BE2C (cell line): ENCODE measurements around the gene OR56B1. TPM values are rescaled to one million over a fixed set of nuclear protein-coding genes. Genes with fewer than 3 reads are reported as not detected.
"Not testable (repeated sequence)": the region's sequence is repeated elsewhere in the genome, so short reads cannot be mapped to it uniquely, and the experiment has no call there.

Experiments used
- DNase-seq: peaks from one replicate; pipeline ENCODE4 v3.0.0-alpha.2; 2020
- H3K27me3 ChIP-seq: fragments of 250-450 bp; sonication (Bioruptor Pico); 2 replicates; pipeline ENCODE4 v1.5.1; 2020; ENCODE audit warnings: mild to moderate bottlenecking
- H3K36me3 ChIP-seq: fragments of 250-450 bp; sonication (Bioruptor Pico); 2 replicates; pipeline ENCODE4 v1.5.1; 2020; ENCODE audit warnings: mild to moderate bottlenecking
- H3K4me1 ChIP-seq: fragments of 250-450 bp; sonication (Bioruptor Pico); 2 replicates; pipeline ENCODE4 v1.5.1; 2020
- H3K4me3 ChIP-seq: 2 replicates; pipeline ENCODE4 v1.5.1; 2011; ENCODE audit warnings: low read depth, low read length
- H3K9me3 ChIP-seq: fragments of 250-450 bp; sonication (Bioruptor Pico); 2 replicates; pipeline ENCODE4 v1.5.1; 2020
- polyA plus RNA-seq: library from polyadenylated mRNA; unstranded; fragments of >200 nt; gene quantifications from one replicate; pipeline ENCODE4 v1.2.1, GENCODE V29; 2012; ENCODE audit warnings: low read depth, missing spikeins; ENCODE audit not compliant: insufficient read length, insufficient read depth
- TF ChIP-seq, protein P1 (sequence below): IDR thresholded peaks from 2 replicates; pipeline ENCODE4 v1.5.1; 2012; ENCODE audit warnings: mild to moderate bottlenecking, low read depth, low read length

The OR56B1 gene, protein sequence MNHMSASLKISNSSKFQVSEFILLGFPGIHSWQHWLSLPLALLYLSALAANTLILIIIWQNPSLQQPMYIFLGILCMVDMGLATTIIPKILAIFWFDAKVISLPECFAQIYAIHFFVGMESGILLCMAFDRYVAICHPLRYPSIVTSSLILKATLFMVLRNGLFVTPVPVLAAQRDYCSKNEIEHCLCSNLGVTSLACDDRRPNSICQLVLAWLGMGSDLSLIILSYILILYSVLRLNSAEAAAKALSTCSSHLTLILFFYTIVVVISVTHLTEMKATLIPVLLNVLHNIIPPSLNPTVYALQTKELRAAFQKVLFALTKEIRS
- not detected for polyA plus RNA-seq

DNA sequence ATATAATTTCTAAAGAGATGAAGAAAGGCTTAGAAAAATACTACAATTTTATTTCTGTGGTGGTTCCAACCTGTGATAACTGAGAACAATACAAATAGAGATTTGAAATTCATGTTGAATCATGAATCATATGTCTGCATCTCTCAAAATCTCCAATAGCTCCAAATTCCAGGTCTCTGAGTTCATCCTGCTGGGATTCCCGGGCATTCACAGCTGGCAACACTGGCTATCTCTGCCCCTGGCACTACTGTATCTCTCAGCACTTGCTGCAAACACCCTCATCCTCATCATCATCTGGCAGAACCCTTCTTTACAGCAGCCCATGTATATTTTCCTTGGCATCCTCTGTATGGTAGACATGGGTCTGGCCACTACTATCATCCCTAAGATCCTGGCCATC, at the start of gene OR56B1:
TSS of gene OR56B1 (plus strand) at position 53 of the 400 bp plus-strand sequence. CDS start at position 122, 69 bp downstream.
- Histone ChIP-seq H3K4me1 (no peaks in the 10 kb centered on the region), H3K4me3 (no peak within 1 kb of the TSS), H3K36me3 (no peaks in the 10 kb centered on the region), H3K27me3 (no peaks in the 10 kb centered on the region), H3K9me3 (no peaks in the 10 kb centered on the region)
- TF ChIP-seq, protein P1, sequence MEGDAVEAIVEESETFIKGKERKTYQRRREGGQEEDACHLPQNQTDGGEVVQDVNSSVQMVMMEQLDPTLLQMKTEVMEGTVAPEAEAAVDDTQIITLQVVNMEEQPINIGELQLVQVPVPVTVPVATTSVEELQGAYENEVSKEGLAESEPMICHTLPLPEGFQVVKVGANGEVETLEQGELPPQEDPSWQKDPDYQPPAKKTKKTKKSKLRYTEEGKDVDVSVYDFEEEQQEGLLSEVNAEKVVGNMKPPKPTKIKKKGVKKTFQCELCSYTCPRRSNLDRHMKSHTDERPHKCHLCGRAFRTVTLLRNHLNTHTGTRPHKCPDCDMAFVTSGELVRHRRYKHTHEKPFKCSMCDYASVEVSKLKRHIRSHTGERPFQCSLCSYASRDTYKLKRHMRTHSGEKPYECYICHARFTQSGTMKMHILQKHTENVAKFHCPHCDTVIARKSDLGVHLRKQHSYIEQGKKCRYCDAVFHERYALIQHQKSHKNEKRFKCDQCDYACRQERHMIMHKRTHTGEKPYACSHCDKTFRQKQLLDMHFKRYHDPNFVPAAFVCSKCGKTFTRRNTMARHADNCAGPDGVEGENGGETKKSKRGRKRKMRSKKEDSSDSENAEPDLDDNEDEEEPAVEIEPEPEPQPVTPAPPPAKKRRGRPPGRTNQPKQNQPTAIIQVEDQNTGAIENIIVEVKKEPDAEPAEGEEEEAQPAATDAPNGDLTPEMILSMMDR = no peak
- DNase-seq = no peak

DNA sequence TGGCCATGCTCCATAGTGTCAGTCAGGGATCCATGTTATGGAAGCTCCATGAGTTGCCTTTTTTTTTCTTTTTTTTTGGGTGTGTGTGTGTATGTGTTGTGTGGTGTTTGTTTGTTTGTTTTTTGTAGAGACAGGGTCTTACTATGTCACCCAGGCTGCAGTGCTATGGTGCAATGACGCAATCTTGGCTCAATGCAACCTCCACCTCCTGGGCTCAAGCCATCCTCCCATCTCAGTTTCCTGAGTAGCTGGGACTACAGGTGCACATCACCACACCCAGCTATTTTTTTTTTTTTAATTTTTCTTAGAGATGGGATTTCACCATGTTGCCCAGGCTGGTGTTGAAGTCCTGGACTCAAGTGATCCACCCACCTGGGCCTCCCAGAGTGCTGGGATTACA, 47.8 kb upstream of the OR56B1 start:
- DNase-seq = no peak
- no peak overlapping the region for H3K4me3 ChIP-seq
- TF ChIP-seq, protein P1 = no peak
- H3K9me3 ChIP-seq = no peaks in the 10 kb centered on the region
- no peaks in the 10 kb centered on the region for H3K36me3 ChIP-seq
- H3K4me1 ChIP-seq = no peaks in the 10 kb centered on the region
- no peaks in the 10 kb centered on the region for H3K27me3 ChIP-seq

DNA sequence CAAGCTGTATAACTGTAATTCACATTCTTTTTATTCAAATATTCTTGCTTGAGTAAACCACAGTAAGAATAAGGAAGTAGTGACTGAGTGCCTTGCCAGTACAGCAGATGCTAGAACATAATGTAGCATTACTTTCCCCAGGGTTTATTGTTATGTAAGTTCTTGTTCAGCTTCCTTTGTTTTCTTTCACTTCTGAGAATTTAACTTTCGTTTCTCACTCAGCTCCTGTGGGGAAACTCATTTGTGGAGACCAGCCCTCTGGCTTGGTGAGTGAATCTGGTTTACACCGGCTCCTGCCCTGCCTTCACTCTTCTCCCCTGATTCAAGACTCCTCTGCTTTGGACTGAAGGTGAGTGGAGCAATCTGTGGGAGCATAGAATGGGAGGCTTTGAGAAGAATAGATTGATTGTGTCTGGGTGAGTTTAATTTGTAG, 46.7 kb upstream of the OR56B1 start, which contains the start of gene TRIM22:
TSS of gene TRIM22 (plus strand) at position 240 of the 433 bp plus-strand sequence. CDS start 6,443 bp downstream, outside the sequence.
- Histone ChIP-seq H3K27me3 (no peaks in the 10 kb centered on the region), H3K4me1 (no peaks in the 10 kb centered on the region), H3K9me3 (no peaks in the 10 kb centered on the region), H3K4me3 (no peak within 1 kb of the TSS), H3K36me3 (no peaks in the 10 kb centered on the region)
- TF ChIP-seq, protein P1 = no peak
- DNase-seq = no peak

DNA sequence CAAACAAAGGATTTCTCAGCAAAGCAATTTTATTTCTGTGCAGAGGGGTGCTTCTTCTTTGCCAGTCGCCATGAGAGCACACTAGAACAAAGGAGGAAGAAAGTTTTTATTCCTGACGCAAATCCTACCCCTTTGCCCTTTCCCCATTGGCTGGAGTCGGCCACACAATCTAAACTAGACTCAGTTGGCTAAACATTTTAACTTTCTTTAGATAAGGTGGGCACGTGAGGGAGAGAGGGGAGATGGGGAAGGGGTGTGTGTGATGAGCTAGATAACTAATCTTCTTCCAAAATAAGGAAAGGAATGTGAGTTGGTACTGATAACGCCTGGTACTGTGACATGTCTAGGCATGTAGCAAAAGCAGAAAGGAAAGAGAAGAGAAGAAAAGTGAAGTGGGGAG, 46.0 kb upstream of the OR56B1 start:
- Histone ChIP-seq H3K9me3 (no peaks in the 10 kb centered on the region), H3K36me3 (no peaks in the 10 kb centered on the region), H3K27me3 (no peaks in the 10 kb centered on the region), H3K4me3 (no peak overlapping the region), H3K4me1 (no peaks in the 10 kb centered on the region)
- DNase-seq = no peak
- TF ChIP-seq, protein P1 = no peak

DNA sequence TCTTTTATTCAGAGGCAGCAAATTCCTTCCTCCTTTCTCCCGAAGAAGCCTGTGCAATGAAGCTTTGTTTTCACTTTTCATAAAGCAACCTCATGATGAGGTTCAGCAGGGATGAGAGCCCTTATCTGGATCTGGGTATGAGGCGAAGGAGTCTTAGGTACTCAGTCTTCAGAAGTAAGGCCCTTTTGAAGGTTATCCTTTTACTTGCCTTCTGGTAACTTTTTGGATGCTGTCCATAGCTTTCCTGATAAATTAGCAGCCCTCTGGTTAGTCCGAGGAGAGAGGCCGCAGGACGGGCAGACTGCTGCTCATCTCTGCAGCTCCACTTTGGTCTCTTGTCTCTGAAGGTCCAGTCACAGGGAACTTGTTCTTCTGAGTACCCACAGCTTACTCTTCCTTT, 45.5 kb upstream of the OR56B1 start:
- no peak overlapping the region for H3K4me3 ChIP-seq
- H3K4me1 ChIP-seq = no peaks in the 10 kb centered on the region
- H3K9me3 ChIP-seq = no peaks in the 10 kb centered on the region
- no peak for DNase-seq
- no peaks in the 10 kb centered on the region for H3K27me3 ChIP-seq
- no peaks in the 10 kb centered on the region for H3K36me3 ChIP-seq
- TF ChIP-seq, protein P1 = no peak

DNA sequence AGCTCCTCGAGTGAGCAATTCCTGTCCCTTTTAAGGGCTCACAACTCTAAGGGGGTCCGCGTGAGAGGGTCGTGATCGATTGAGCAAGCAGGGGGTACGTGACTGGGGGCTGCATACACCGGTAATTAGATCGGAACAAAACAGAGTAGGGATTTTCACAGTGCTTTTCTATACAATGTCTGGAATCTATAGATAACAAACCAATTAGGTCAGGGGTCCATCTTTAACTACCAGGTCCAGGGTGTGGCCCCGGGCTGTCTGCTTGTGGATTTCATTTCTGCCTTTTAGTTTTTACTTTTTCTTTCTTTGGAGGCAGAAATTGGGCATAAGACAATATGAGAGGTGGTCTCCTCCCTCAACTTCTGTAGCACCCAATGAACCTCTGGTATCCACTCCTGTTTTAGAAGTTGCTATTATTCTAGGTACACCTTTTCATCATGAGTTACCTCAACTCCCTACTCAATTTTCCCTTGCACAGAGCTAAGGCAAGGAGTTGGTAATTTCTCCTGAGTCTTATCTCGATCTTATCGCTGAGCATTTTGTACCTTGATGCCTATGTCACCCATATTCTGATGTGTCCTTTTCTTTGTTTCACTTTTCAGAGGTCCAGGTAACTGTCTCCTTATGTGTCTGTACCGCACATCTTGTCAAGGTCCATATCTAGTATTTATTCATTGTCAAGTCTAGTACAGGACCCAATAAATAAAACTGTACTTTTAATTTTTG, 44.8 kb upstream of the OR56B1 start:
- not testable (repeated sequence) for H3K36me3 ChIP-seq, H3K27me3 ChIP-seq, H3K4me1 ChIP-seq, H3K9me3 ChIP-seq, H3K4me3 ChIP-seq, DNase-seq
